Liver (tissue), 9 donors: ENCODE results near the gene IGF2R. TPM values are rescaled to one million over a fixed set of nuclear protein-coding genes. Genes with fewer than 3 reads are reported as not detected.

Experiments used
- DNase-seq: peaks from one replicate; pipeline ENCODE4 v3.0.0-alpha.2; 2017; ENCODE audit warnings: low spot score
- H3K27ac ChIP-seq, 2 donors: one replicate each; pipeline ENCODE4 v1.7.0; 2013; ENCODE audit warnings: inconsistent platforms in 2 of 2, low read length in 2 of 2, control low read depth in 1 of 2, low read depth in 1 of 2, mild to moderate bottlenecking in 1 of 2
- H3K27me3 ChIP-seq, 4 donors: one replicate each; pipeline versions ENCODE4 v1.6.1 to v1.7.0; 2013; ENCODE audit warnings: low read length in 3 of 4, inconsistent platforms in 1 of 4, mild to moderate bottlenecking in 1 of 4, moderate library complexity in 1 of 4; ENCODE audit not compliant: control insufficient read depth in 4 of 4, insufficient read depth in 4 of 4
- H3K36me3 ChIP-seq, 4 donors: one replicate each; pipeline versions ENCODE4 v1.6.1 to v1.7.0; 2013; ENCODE audit warnings: low read length in 3 of 4, mild to moderate bottlenecking in 3 of 4, low read depth in 1 of 4, moderate library complexity in 1 of 4; ENCODE audit not compliant: control insufficient read depth in 4 of 4, insufficient read depth in 3 of 4
- H3K4me1 ChIP-seq, 4 donors: one replicate each; pipeline versions ENCODE4 v1.6.1 to v1.7.0; 2013; ENCODE audit warnings: low read length in 3 of 4, mild to moderate bottlenecking in 3 of 4, moderate library complexity in 1 of 4; ENCODE audit not compliant: control insufficient read depth in 4 of 4, insufficient read depth in 4 of 4
- H3K4me3 ChIP-seq, 3 donors: one replicate each; pipeline versions ENCODE4 v1.6.1 to v1.7.0; 2013; ENCODE audit warnings: low read length in 3 of 3, control low read depth in 1 of 3, low read depth in 1 of 3, mild to moderate bottlenecking in 1 of 3
- H3K9ac ChIP-seq, 2 donors: one replicate each; pipeline ENCODE4 v1.7.0; 2013; ENCODE audit warnings: low read length in 2 of 2, mild to moderate bottlenecking in 2 of 2, moderate library complexity in 2 of 2, control low read depth in 1 of 2, low read depth in 1 of 2
- H3K9me3 ChIP-seq, 4 donors: one replicate each; pipeline versions ENCODE4 v1.6.1 to v1.7.0; 2013; ENCODE audit warnings: low read length in 3 of 4; ENCODE audit not compliant: control insufficient read depth in 4 of 4
- CTCF ChIP-seq: fragments of 150-350 bp; IDR thresholded peaks from 2 replicates; pipeline ENCODE4 v1.5.1; 2017; ENCODE audit warnings: improper control_type of control experiment, low read depth, low read length; ENCODE audit not compliant: missing input control
- FOXA1 ChIP-seq: IDR thresholded peaks from 2 replicates; pipeline ENCODE4 v1.6.1; 2016; ENCODE audit warnings: antibody characterized with exemption
- FOXA2 ChIP-seq: IDR thresholded peaks from 2 replicates; pipeline ENCODE4 v1.6.1; 2016; ENCODE audit warnings: antibody characterized with exemption
- HNF4A ChIP-seq, 2 donors: conservative IDR thresholded peaks; 2 replicates each; pipeline ENCODE4 v1.6.1; 2016; ENCODE audit warnings: antibody characterized with exemption in 2 of 2, mild to moderate bottlenecking in 2 of 2
- HNF4G ChIP-seq: IDR thresholded peaks from 2 replicates; pipeline ENCODE4 v1.6.1; 2016; ENCODE audit warnings: antibody characterized with exemption
- JUND ChIP-seq, 2 donors: IDR thresholded peaks; 2 replicates each; pipeline ENCODE4 v1.6.1; 2016; ENCODE audit warnings: antibody characterized with exemption in 2 of 2
- NR2F2 ChIP-seq: IDR thresholded peaks from 2 replicates; pipeline ENCODE4 v1.6.1; 2016; ENCODE audit warnings: antibody characterized with exemption
- RAD21 ChIP-seq, 2 donors: IDR thresholded peaks; 2 replicates each; pipeline ENCODE4 v1.6.1; 2016; ENCODE audit warnings: antibody characterized with exemption in 2 of 2, mild to moderate bottlenecking in 2 of 2
- RXRA ChIP-seq, 2 donors: IDR thresholded peaks; 2 replicates each; pipeline ENCODE4 v1.6.1; 2017 to 2018; ENCODE audit warnings: antibody characterized with exemption in 2 of 2, mild to moderate bottlenecking in 1 of 2
- SP1 ChIP-seq: IDR thresholded peaks from 2 replicates; pipeline ENCODE4 v1.6.1; 2018; ENCODE audit warnings: antibody characterized with exemption, mild to moderate bottlenecking
- TAF1 ChIP-seq: conservative IDR thresholded peaks from 2 replicates; pipeline ENCODE4 v1.6.1; 2016; ENCODE audit warnings: antibody characterized with exemption, mild to moderate bottlenecking
- YY1 ChIP-seq: IDR thresholded peaks from 2 replicates; pipeline ENCODE4 v1.6.1; 2016; ENCODE audit warnings: antibody characterized with exemption, mild to moderate bottlenecking
- ZBTB33 ChIP-seq: IDR thresholded peaks from 2 replicates; pipeline ENCODE4 v1.6.1; 2016; ENCODE audit warnings: antibody characterized with exemption
- WGBS: extraction: QIAGEN DNeasy Blood & Tissue Kit; methylation state at CpG from one replicate; pipeline ENCODE4 v1.1.7; 2013; 5-methylcytosine and 5-hydroxymethylcytosine counted together
- polyA plus RNA-seq, 2 donors: library from polyadenylated mRNA; stranded (reverse) in 1 of 2; unstranded in 1 of 2; fragments of 200-250 nt in 1 of 2; fragments of >200 nt in 1 of 2; fragmentation: Nextera tagmentation in 1 of 2; extraction: Ambion mirVana in 1 of 2; gene quantifications; one replicate each; pipeline versions ENCODE4 v1.2.1 to v1.2.3, GENCODE V29; 2013 to 2015
- total RNA-seq, 2 donors: library from RNA; depleted of rRNA; stranded (reverse); fragments of >200 nt; gene quantifications; one replicate each; pipeline ENCODE4 v1.2.3, GENCODE V29; 2014
- TF ChIP-seq, protein P1 (sequence below): IDR thresholded peaks from 2 replicates; pipeline ENCODE4 v1.6.1; 2016; ENCODE audit warnings: antibody characterized with exemption
- TF ChIP-seq, protein P2 (sequence below): IDR thresholded peaks from 2 replicates; pipeline ENCODE4 v1.6.1; 2016; ENCODE audit warnings: antibody characterized with exemption
- TF ChIP-seq, protein P3 (sequence below): IDR thresholded peaks from 2 replicates; pipeline ENCODE4 v1.6.1; 2016; ENCODE audit warnings: antibody characterized with exemption, mild to moderate bottlenecking
- donor health status: healthy.
- donor health status: healthy.
- donor health status: healthy.
- donor health status: healthy.
- donor health status: healthy.

The IGF2R gene
- total and polyA plus RNA-seq, 4 donors, result 16.6 to 84.9 (median 45.7) TPM

GRCh38 chr6:160082627-160083026 is 113.7 kb downstream of the IGF2R start:
- H3K9me3 ChIP-seq, result no peaks in the 10 kb centered on the region
- TF ChIP-seq RXRA (IDR thresholded peaks at IDR 0.05), result peak in 1 of 2 donors; percentile 14
- TF ChIP-seq TAF1, result no peak
- peaks cover 2 to 43% (median 30%) of the 10 kb centered on the region in 4 donors for H3K36me3 ChIP-seq
- no peaks in the 10 kb centered on the region for H3K27me3 ChIP-seq
- H3K4me1 ChIP-seq, result peaks cover 11 to 40% (median 23%) of the 10 kb centered on the region in 4 donors
- no peak overlapping the region for H3K27ac ChIP-seq
- no peak for DNase-seq
- H3K4me3 ChIP-seq, result no peak overlapping the region
- 66% methylated on average over 8 of the region's 8 CpGs for WGBS
- H3K9ac ChIP-seq, result no peak overlapping the region

GRCh38 chr6:160084198-160084776 is 115.4 kb downstream of the IGF2R start:
- Histone ChIP-seq H3K4me1 (peaks cover 8 to 33% (median 17%) of the 10 kb centered on the region in 4 donors), H3K9ac (peak overlapping the region in 1 of 2 donors; percentile 60), H3K27me3 (no peaks in the 10 kb centered on the region), H3K9me3 (no peaks in the 10 kb centered on the region), H3K4me3 (no peak overlapping the region), H3K27ac (peak overlapping the region; percentile 82), H3K36me3 (peaks cover 5 to 47% (median 31%) of the 10 kb centered on the region in 4 donors)
- no peak for DNase-seq
- WGBS, result 84% methylated on average over 18 of the region's 18 CpGs
- TF ChIP-seq, protein P1, sequence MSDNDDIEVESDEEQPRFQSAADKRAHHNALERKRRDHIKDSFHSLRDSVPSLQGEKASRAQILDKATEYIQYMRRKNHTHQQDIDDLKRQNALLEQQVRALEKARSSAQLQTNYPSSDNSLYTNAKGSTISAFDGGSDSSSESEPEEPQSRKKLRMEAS, result no peak
- TF ChIP-seq FOXA2, result no peak
- no peak for TF ChIP-seq FOXA1
- no peak for TF ChIP-seq ZBTB33
- no peak for TF ChIP-seq YY1
- peak in 1 of 2 donors; percentile 27 for TF ChIP-seq HNF4A (conservative IDR thresholded peaks at IDR 0.05)
- no peak for TF ChIP-seq RAD21 (IDR thresholded peaks at IDR 0.05)
- peak; percentile 59 to 79 for TF ChIP-seq RXRA (IDR thresholded peaks at IDR 0.05)
- TF ChIP-seq, protein P2, sequence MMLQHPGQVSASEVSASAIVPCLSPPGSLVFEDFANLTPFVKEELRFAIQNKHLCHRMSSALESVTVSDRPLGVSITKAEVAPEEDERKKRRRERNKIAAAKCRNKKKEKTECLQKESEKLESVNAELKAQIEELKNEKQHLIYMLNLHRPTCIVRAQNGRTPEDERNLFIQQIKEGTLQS, result no peak
- peak; percentile 20 for TF ChIP-seq SP1

- Histone ChIP-seq H3K9me3 (no peaks in the 10 kb centered on the region), H3K36me3 (peaks cover 5 to 47% (median 35%) of the 10 kb centered on the region in 4 donors), H3K4me1 (peaks cover 6 to 26% (median 15%) of the 10 kb centered on the region in 4 donors), H3K27ac (peak overlapping the region; percentile 82), H3K9ac (peak overlapping the region in 1 of 2 donors; percentile 60), H3K4me3 (no peak overlapping the region), H3K27me3 (no peaks in the 10 kb centered on the region)
- 27% methylated on average over 5 of the region's 5 CpGs for WGBS
- DNase-seq, result no peak
- TF ChIP-seq NR2F2 (no peak), YY1 (peak; percentile 12), HNF4G (peak; percentile 56), ZBTB33 (no peak), CTCF (no peak), SP1 (peak; percentile 38), RAD21 (IDR thresholded peaks at IDR 0.05) (peak in 1 of 2 donors; percentile 16), JUND (IDR thresholded peaks at IDR 0.05) (peak in 1 of 2 donors; percentile 60), TAF1 (no peak)
- TF ChIP-seq, protein P2, result no peak
- TF ChIP-seq, protein P1, result peak; percentile 47
- TF ChIP-seq, protein P3, sequence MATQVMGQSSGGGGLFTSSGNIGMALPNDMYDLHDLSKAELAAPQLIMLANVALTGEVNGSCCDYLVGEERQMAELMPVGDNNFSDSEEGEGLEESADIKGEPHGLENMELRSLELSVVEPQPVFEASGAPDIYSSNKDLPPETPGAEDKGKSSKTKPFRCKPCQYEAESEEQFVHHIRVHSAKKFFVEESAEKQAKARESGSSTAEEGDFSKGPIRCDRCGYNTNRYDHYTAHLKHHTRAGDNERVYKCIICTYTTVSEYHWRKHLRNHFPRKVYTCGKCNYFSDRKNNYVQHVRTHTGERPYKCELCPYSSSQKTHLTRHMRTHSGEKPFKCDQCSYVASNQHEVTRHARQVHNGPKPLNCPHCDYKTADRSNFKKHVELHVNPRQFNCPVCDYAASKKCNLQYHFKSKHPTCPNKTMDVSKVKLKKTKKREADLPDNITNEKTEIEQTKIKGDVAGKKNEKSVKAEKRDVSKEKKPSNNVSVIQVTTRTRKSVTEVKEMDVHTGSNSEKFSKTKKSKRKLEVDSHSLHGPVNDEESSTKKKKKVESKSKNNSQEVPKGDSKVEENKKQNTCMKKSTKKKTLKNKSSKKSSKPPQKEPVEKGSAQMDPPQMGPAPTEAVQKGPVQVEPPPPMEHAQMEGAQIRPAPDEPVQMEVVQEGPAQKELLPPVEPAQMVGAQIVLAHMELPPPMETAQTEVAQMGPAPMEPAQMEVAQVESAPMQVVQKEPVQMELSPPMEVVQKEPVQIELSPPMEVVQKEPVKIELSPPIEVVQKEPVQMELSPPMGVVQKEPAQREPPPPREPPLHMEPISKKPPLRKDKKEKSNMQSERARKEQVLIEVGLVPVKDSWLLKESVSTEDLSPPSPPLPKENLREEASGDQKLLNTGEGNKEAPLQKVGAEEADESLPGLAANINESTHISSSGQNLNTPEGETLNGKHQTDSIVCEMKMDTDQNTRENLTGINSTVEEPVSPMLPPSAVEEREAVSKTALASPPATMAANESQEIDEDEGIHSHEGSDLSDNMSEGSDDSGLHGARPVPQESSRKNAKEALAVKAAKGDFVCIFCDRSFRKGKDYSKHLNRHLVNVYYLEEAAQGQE, result peak; percentile 40
These were observed 116.3 kb downstream of the IGF2R start for GRCh38 chr6:160085226-160085625.
